ENCODE results near the gene FOXRED2. TPM values are rescaled to one million over a fixed set of nuclear protein-coding genes. Genes with fewer than 3 reads are reported as not detected.
"Not testable (repeated sequence)": the region's sequence is repeated elsewhere in the genome, so short reads cannot be mapped to it uniquely, and the experiment has no call there.

FOXRED2 gene
- total and polyA plus RNA-seq, 2 donors, result 2.5 to 3.4 TPM

- no peaks in the 10 kb centered on the region for H3K36me3 ChIP-seq (ENCODE audit: control insufficient read depth in 2 of 2, insufficient read depth in 2 of 2, low read length in 1 of 2)
- H3K9me3 ChIP-seq (ENCODE audit: control insufficient read depth in 2 of 2, insufficient read depth in 1 of 2, low read length in 1 of 2), result no peaks in the 10 kb centered on the region
- no peaks in the 10 kb centered on the region for H3K4me1 ChIP-seq (ENCODE audit: control insufficient read depth in 2 of 2, insufficient read depth in 2 of 2, low read length in 2 of 2)
- H3K4me3 ChIP-seq (ENCODE audit: low read length in 2 of 2), result no peak overlapping the region
- DNase-seq (ENCODE audit: low read depth in 6 of 9, low spot score in 9 of 9), result no peak
- H3K27me3 ChIP-seq (ENCODE audit: control insufficient read depth in 2 of 2, insufficient read depth in 1 of 2, low read length in 1 of 2), result peaks cover 0 to 3% of the 10 kb centered on the region in 2 donors
- H3K27ac ChIP-seq (ENCODE audit: low read depth in 1 of 2, low read length in 1 of 2), result no peak overlapping the region
- 94% methylated on average over 11 of the region's 11 CpGs for WGBS
Measured at GRCh38 chr22:36544107-36544620, 37.3 kb upstream of the FOXRED2 start.

- WGBS, result 52% methylated on average over 9 of the region's 9 CpGs
- no peaks in the 10 kb centered on the region for H3K4me1 ChIP-seq (ENCODE audit: control insufficient read depth in 2 of 2, insufficient read depth in 2 of 2, low read length in 2 of 2)
Measured at GRCh38 chr22:36541831-36542411, 35.1 kb upstream of the FOXRED2 start.

GRCh38 chr22:36540867-36541642, 34.2 kb upstream of the FOXRED2 start:
- no peaks in the 10 kb centered on the region for H3K9me3 ChIP-seq (ENCODE audit: control insufficient read depth in 2 of 2, insufficient read depth in 1 of 2, low read length in 1 of 2)
- H3K4me3 ChIP-seq (ENCODE audit: low read length in 2 of 2), result no peak overlapping the region
- no peak overlapping the region for H3K27ac ChIP-seq (ENCODE audit: low read depth in 1 of 2, low read length in 1 of 2)
- H3K27me3 ChIP-seq (ENCODE audit: control insufficient read depth in 2 of 2, insufficient read depth in 1 of 2, low read length in 1 of 2), result peaks cover 0 to 9% of the 10 kb centered on the region in 2 donors
- no peak for DNase-seq (ENCODE audit: low read depth in 6 of 9, low spot score in 9 of 9)
- no peaks in the 10 kb centered on the region for H3K4me1 ChIP-seq (ENCODE audit: control insufficient read depth in 2 of 2, insufficient read depth in 2 of 2, low read length in 2 of 2)
- WGBS, result 92% methylated on average over 12 of the region's 12 CpGs
- H3K36me3 ChIP-seq (ENCODE audit: control insufficient read depth in 2 of 2, insufficient read depth in 2 of 2, low read length in 1 of 2), result no peaks in the 10 kb centered on the region

More at GRCh38 chr22:36541831-36542411, 35.1 kb upstream of the FOXRED2 start:
- no peak for DNase-seq (ENCODE audit: low read depth in 6 of 9, low spot score in 9 of 9)
- peaks cover 0 to 6% of the 10 kb centered on the region in 2 donors for H3K27me3 ChIP-seq (ENCODE audit: control insufficient read depth in 2 of 2, insufficient read depth in 1 of 2, low read length in 1 of 2)
- H3K9me3 ChIP-seq (ENCODE audit: control insufficient read depth in 2 of 2, insufficient read depth in 1 of 2, low read length in 1 of 2), result no peaks in the 10 kb centered on the region
- no peak overlapping the region for H3K27ac ChIP-seq (ENCODE audit: low read depth in 1 of 2, low read length in 1 of 2)
- no peak overlapping the region for H3K4me3 ChIP-seq (ENCODE audit: low read length in 2 of 2)
- H3K36me3 ChIP-seq (ENCODE audit: control insufficient read depth in 2 of 2, insufficient read depth in 2 of 2, low read length in 1 of 2), result no peaks in the 10 kb centered on the region

GRCh38 chr22:36538529-36538928, 31.7 kb upstream of the FOXRED2 start:
- no peak for DNase-seq (ENCODE audit: low read depth in 6 of 9, low spot score in 9 of 9)
- Histone ChIP-seq H3K27me3 (ENCODE audit: control insufficient read depth in 2 of 2, insufficient read depth in 1 of 2, low read length in 1 of 2) (peaks cover 0 to 7% of the 10 kb centered on the region in 2 donors), H3K36me3 (ENCODE audit: control insufficient read depth in 2 of 2, insufficient read depth in 2 of 2, low read length in 1 of 2) (no peaks in the 10 kb centered on the region), H3K27ac (ENCODE audit: low read depth in 1 of 2, low read length in 1 of 2) (peak overlapping the region in 1 of 2 donors; percentile 9), H3K4me3 (ENCODE audit: low read length in 2 of 2) (no peak overlapping the region), H3K9me3 (ENCODE audit: control insufficient read depth in 2 of 2, insufficient read depth in 1 of 2, low read length in 1 of 2) (no peaks in the 10 kb centered on the region), H3K4me1 (ENCODE audit: control insufficient read depth in 2 of 2, insufficient read depth in 2 of 2, low read length in 2 of 2) (no peaks in the 10 kb centered on the region)
- WGBS, result 90% methylated on average over 7 of the region's 7 CpGs

- Histone ChIP-seq H3K27ac (ENCODE audit: low read depth in 1 of 2, low read length in 1 of 2) (peak overlapping the region; percentile 46 to 53), H3K4me1 (ENCODE audit: control insufficient read depth in 2 of 2, insufficient read depth in 2 of 2, low read length in 2 of 2) (no peaks in the 10 kb centered on the region), H3K36me3 (ENCODE audit: control insufficient read depth in 2 of 2, insufficient read depth in 2 of 2, low read length in 1 of 2) (no peaks in the 10 kb centered on the region), H3K4me3 (ENCODE audit: low read length in 2 of 2) (no peak overlapping the region), H3K27me3 (ENCODE audit: control insufficient read depth in 2 of 2, insufficient read depth in 1 of 2, low read length in 1 of 2) (peaks cover 0 to 7% of the 10 kb centered on the region in 2 donors), H3K9me3 (ENCODE audit: control insufficient read depth in 2 of 2, insufficient read depth in 1 of 2, low read length in 1 of 2) (no peaks in the 10 kb centered on the region)
- 89% methylated on average over 7 of the region's 7 CpGs for WGBS
- peak in 1 of 9 donors; percentile 23 for DNase-seq (ENCODE audit: low read depth in 6 of 9, low spot score in 9 of 9)
Measured at GRCh38 chr22:36536717-36537116, 29.9 kb upstream of the FOXRED2 start.

- WGBS, result 85% methylated on average over 4 of the region's 4 CpGs
- not testable (repeated sequence) for H3K4me1 ChIP-seq (ENCODE audit: control insufficient read depth in 2 of 2, insufficient read depth in 2 of 2, low read length in 2 of 2); H3K36me3 ChIP-seq (ENCODE audit: control insufficient read depth in 2 of 2, insufficient read depth in 2 of 2, low read length in 1 of 2); H3K9me3 ChIP-seq (ENCODE audit: control insufficient read depth in 2 of 2, insufficient read depth in 1 of 2, low read length in 1 of 2); H3K27ac ChIP-seq (ENCODE audit: low read depth in 1 of 2, low read length in 1 of 2); H3K4me3 ChIP-seq (ENCODE audit: low read length in 2 of 2); H3K27me3 ChIP-seq (ENCODE audit: control insufficient read depth in 2 of 2, insufficient read depth in 1 of 2, low read length in 1 of 2); DNase-seq (ENCODE audit: low read depth in 6 of 9, low spot score in 9 of 9)
Measured at GRCh38 chr22:36533320-36533719, 26.5 kb upstream of the FOXRED2 start.

GRCh38 chr22:36532466-36532865, 25.6 kb upstream of the FOXRED2 start:
- Histone ChIP-seq H3K36me3 (ENCODE audit: control insufficient read depth in 2 of 2, insufficient read depth in 2 of 2, low read length in 1 of 2) (no peaks in the 10 kb centered on the region), H3K27ac (ENCODE audit: low read depth in 1 of 2, low read length in 1 of 2) (no peak overlapping the region), H3K27me3 (ENCODE audit: control insufficient read depth in 2 of 2, insufficient read depth in 1 of 2, low read length in 1 of 2) (peaks cover 0 to 5% of the 10 kb centered on the region in 2 donors), H3K9me3 (ENCODE audit: control insufficient read depth in 2 of 2, insufficient read depth in 1 of 2, low read length in 1 of 2) (peaks cover 0 to 4% of the 10 kb centered on the region in 2 donors), H3K4me1 (ENCODE audit: control insufficient read depth in 2 of 2, insufficient read depth in 2 of 2, low read length in 2 of 2) (peaks cover 7 to 16% of the 10 kb centered on the region in 2 donors), H3K4me3 (ENCODE audit: low read length in 2 of 2) (no peak overlapping the region)
- WGBS, result 71% methylated on average over 2 of the region's 2 CpGs
- DNase-seq (ENCODE audit: low read depth in 6 of 9, low spot score in 9 of 9), result no peak

GRCh38 chr22:36528795-36529751, 22.2 kb upstream of the FOXRED2 start, which contains the start of gene EIF3D:
EIF3D (minus strand) TSS chr22:36529166; CDS start chr22:36526121, 3,045 bp downstream.
- Histone ChIP-seq H3K27me3 (ENCODE audit: control insufficient read depth in 2 of 2, insufficient read depth in 1 of 2, low read length in 1 of 2) (no peaks in the 10 kb centered on the region), H3K9me3 (ENCODE audit: control insufficient read depth in 2 of 2, insufficient read depth in 1 of 2, low read length in 1 of 2) (peaks cover 0 to 4% of the 10 kb centered on the region in 2 donors), H3K36me3 (ENCODE audit: control insufficient read depth in 2 of 2, insufficient read depth in 2 of 2, low read length in 1 of 2) (peaks cover 26 to 31% of the 10 kb centered on the region in 2 donors), H3K27ac (ENCODE audit: low read depth in 1 of 2, low read length in 1 of 2) (peak within 1 kb of the TSS; percentile 94 to 100), H3K4me1 (ENCODE audit: control insufficient read depth in 2 of 2, insufficient read depth in 2 of 2, low read length in 2 of 2) (peaks cover 10 to 17% of the 10 kb centered on the region in 2 donors), H3K4me3 (ENCODE audit: low read length in 2 of 2) (peak within 1 kb of the TSS; percentile 77 to 93)
- DNase-seq (ENCODE audit: low read depth in 6 of 9, low spot score in 9 of 9), result peak; percentile 98 to 100 (median 99)
- WGBS, result under 1% methylated on average over 82 of the region's 82 CpGs
